Measurements from ENCODE around the gene CTSE. TPM values are rescaled to one million over a fixed set of nuclear protein-coding genes. Genes with fewer than 3 reads are reported as not detected.

CTSE gene
- total RNA-seq, 1 donor from 2014 or later, result not detected

DNA sequence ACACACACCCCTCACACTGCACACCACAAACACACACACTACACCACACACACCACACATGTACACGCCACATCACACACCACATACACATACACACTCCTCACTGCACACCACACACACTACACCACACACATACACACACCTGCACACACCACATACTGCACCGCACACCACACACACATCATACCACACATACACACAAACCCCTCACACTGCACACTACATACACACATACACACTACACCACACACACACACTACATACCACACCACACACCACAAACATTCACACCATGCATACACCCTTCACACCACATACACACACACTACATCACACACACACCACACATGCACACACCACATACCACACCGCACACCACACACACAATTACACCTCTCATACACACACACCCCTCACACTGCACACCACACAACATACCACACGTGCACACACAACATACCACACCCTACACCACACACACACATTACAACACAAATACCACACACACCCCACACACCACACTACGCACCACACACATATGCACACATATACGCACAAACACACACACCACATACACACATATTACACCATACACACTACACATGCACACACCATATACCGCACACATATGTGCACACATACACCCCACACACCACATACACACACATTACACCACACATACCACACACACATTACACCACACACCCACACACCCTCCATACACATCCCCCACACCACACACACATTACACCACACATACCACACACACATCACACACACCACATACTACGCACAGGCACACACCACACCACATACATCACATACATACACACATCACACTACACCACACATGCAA is 50.1 kb downstream of the CTSE start:
- DNase-seq (ENCODE audit: extremely low read depth, low read depth, low spot score), result no peak

DNA sequence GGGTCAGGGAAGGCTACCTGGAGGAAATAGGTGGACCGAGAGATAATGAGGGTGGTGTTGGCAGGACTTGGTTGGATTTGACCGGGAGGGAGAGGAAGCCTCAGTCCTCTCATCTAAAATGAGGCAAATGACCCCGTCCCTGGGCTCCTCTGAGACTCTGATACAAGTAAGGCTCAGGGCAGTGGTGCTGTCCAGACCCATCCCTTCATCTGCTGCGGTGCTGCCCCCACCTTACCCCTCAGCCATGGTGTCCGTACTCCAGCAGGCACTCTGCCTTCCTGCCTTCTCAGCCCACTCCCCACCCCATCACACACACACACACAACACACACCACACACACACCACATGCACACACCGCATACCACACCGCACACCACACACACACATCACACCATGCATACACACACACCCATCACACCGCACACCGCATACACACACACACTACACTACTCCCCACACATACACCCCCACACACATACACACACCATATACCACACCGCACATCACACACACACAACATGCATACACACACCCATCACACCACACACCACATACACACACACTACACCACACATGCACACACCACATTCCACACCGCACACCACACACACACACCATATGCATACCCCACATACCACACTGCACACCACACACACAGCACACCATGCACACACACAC is 51.1 kb downstream of the CTSE start:
- no peak for DNase-seq (ENCODE audit: extremely low read depth, low read depth, low spot score)

DNA sequence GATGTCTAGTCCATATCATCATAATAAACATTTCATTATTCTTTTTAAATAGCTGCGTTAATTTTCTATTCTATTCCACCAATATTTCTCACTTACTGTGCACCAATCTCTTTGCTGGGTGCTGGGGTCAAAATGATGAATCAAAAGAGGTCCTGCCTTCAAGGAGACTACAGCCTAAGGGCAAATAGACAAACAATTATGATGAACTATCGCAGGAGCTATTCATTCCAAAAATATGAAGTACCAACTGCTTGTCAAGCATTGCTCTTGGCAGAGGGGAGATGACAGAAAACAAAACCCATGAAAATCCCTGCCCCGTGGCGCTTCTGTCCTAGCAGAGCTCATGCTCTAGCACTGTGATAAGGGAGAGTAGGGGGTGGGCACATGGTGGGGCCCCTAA is 51.6 kb downstream of the CTSE start:
- no peak for DNase-seq (ENCODE audit: extremely low read depth, low read depth, low spot score)

DNA sequence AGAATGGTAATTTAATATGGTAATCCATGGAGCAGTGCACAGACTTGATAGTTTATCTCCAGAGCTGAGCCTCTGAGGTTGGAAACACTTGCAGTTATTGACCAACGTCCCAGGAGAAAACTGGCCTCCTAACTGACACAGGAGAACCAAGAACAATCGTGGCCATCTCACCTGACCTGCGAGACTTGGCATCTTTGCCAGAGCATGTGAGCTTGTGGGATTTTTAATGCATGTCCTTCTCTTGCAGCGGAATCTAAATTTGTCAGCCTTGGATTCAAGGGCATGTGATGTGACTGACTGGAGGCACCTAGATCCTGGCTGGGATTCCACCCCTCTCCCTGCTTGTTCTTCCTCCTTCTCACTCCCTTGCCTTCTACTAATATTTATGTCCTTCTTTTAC is 52.6 kb downstream of the CTSE start:
- no peak for DNase-seq (ENCODE audit: extremely low read depth, low read depth, low spot score)

DNA sequence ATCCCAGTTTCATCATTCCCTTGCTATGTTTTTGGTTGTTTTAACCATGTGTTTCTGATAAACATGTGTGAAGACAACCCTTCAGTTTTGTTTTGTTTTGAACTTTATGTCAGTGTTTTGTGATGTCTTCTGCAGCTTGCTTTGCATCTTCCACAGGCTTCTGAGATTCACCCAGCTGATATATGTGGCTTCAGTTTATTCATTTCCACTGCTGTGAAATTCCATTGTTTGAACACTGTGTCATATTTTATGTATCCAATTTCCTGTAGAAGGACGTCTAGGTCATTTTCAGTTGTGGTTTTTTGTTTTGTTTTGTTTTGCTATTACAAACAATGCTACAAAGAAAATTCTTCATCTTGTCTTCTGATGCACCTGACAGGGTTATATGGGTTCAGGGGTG is 53.2 kb downstream of the CTSE start:
- no peak for DNase-seq (ENCODE audit: extremely low read depth, low read depth, low spot score)

DNA sequence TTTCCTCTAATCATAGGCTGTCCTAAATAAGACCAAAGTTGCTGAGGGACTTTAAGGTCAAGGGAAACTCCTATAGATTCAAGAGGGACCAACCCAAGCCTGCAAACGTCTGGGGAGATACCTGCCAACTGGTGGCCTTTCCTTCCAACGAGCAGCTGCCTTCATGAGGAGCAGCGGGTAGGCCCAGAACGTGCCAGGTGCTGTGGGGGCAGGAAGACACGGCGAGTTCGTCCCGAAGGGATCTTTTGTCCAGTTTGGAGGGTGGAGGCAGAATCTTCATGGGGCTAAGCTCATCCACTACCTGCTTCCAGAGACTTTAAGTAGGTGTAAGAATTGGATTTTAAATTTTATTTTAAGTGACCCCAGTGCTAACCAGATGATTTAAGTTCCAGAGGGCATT is 54.5 kb downstream of the CTSE start:
- no peak for DNase-seq (ENCODE audit: extremely low read depth, low read depth, low spot score)

DNA sequence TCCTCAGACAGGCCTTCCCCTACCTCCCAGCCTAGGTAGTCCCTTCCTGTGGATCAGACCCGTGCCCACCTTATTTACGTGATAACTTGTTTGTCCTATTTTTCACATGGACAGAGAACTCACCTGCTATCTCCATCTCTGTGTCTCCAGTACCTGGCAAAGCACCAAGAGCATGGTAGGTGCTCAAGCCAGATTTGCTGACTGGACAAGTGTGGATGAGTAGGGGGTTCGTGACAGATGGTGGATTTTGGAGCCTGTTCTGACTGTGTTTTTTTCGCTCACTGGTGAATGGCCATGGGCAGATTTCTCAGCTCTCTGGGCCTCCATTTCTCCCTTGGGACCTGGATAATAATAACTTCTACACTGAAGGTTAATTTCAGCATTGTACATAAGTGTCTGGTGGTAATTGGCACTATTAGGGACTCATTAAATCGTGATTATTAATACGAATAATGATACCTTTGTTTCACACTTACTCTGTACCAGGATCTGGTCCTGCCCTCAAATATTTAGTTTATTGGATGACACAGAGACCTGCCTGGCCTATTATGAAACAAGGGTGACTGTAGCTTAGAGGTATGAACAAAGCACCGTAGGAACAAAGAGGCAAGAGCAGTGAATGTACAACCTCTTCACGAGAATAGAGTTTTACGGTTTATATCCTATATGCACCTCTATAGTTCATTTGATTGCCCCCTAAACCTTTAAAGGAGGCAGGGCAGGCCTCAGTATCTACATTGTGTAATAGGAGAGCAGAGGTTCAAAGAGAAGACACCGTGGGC is 56.0 kb downstream of the CTSE start:
- no peak for DNase-seq (ENCODE audit: extremely low read depth, low read depth, low spot score)

DNA sequence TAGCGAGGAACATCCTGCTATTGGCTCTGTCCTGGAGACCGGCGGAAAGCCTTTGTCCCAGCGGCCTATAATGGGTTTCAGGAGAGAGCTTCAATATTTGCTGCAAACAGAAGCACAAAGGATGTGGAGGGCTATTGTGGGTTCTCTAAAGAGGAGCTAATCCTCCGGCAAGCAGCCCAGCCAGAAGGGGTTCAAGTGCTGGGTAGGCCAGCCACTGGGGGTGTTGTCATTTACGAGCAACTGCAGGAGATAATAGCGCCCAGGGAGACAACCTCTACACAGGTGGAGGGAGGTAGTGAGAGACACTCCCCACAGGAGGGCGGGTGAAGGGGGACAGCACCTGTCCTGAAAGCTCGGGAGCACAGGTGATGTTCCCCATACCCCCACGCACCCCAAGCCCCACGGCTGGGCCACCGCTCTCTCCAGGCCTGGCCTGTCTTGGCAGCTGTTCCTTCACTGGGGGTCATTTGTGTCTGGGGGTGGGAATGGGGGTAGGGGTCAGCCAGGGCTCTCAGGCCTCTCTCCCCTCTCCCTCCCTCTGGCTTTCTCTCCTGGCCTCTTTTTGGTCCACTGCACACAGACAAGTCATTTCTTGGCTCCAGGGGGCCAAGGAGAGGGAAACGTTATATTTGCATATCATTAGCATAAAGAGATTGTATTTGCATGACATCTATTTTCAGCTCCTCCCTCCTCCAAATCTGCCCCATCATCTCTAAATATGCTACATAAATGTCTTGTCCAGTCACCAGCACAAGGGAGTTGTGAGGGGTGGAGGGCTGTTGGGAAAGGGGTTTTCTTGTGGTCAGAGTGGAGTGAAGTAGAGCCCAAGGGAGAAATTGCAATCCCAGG is 58.4 kb downstream of the CTSE start:
- no peak for DNase-seq (ENCODE audit: extremely low read depth, low read depth, low spot score)

DNA sequence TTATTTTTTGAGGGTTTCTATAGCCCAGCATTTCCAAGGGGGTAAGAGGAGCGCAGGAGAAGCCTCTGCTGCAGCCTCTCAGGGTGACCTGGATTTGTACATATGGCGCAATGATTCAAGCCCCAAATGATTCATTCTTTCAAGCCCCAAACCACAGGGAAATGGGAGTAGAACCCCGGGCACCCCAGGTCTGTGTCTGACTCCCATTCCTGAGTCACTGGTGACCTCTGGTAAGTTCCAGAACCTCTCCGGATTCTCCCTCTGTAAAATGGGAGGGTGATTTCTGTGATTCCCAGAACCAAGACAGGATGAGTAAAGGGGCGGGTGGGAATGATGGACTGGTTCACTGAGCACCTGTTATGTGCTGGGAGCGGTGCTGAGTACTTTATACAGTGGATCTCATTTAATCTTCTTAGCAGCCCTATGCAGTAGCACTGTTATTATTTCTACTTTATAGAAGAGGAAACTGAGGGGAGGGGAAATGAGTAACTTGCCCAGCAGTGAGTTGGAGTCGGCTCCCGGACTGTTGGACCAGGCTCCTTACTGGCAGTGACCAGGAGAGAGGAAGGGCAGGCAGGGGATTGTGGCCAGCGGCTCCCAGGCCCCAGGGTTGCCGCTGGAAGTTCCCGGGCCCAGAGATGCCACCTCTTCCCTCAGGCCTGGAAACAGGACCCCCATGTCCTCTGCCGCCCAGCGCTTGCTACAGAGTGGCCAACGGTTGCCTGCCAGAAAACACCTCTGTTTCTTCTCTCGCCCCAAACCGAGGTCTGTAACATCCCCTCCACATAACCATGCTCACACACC is 60.1 kb downstream of the CTSE start:
- no peak for DNase-seq (ENCODE audit: extremely low read depth, low read depth, low spot score)

DNA sequence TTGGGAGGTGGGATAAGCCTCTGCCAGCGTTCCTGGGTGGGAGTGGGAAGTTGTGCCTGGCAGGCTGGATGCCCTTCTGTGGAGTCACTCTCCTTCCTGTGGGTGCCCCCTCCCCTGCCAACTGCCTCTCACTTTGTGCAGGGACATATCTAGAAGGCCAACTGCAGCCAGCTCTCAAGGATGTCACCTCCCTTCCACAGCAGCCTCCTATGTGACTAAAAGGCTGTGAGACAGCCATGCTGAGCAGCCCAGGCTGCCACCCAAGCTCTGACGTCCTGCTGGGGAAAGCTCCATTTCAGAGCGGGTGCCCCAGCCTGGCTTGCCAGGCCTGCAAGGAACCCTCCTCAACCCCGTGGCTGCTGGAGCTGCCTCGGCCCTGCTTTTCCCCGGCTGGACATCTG is 60.9 kb downstream of the CTSE start:
- DNase-seq (ENCODE audit: extremely low read depth, low read depth, low spot score), result no peak

DNA sequence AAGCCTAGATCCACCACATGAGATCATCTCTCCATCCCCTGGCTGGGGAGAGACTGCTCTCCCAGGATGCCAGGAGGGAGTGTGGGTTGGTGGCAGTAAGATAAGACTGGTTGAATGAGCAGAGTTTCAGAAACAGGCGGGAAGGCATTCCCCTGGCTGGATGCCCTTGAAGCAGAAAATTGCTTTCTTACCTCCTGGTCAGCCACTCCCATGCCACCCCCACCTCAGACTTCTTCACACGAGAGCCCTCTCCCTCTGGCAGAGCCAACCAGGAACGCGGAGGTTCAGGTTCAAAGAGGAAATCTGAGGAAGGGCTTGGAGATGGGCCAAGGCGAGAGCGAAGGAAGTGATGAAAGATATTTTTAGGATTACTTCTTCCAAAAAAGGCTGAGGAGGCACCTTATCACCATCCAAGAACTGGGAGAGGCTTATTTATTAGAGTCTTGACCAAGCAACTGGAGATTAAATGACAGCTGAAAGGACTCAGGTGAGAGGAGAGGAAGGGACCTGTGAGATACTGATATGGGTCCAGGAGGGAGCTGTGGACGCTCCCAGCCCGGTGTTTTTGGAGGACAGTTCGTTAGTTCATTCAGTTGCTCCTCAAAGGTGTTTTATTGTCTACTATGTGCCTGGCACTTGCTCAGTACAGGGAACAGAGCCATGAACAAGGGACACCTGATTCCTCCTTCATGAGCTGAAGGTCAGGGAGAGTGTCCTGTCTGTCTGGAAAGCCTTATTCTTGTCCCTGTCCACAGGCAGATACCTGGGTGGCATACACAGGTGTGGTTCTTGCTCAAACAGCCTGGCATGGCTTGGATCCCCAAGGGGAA is 61.5 kb downstream of the CTSE start:
- DNase-seq (ENCODE audit: extremely low read depth, low read depth, low spot score), result no peak

DNA sequence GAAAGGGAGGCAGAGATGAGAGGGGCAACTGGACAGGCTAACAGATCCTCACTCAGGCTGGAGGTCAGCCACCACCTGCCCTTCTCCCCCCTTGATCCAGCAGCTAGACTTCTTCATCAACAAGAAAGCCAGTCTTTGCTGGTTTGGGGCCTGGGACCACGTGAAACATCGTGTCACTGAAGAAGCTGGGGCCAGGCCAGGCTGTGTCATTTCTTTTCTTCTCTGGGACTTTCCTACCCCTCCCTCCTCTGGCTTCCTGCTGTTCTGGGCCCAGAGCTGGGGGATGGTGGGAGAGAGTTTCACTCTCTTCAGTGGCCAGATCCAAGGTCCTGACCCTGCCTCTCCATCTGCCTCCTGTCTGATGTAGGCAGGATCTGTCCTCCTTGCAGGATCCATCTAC is 62.3 kb downstream of the CTSE start:
- no peak for DNase-seq (ENCODE audit: extremely low read depth, low read depth, low spot score)

DNA sequence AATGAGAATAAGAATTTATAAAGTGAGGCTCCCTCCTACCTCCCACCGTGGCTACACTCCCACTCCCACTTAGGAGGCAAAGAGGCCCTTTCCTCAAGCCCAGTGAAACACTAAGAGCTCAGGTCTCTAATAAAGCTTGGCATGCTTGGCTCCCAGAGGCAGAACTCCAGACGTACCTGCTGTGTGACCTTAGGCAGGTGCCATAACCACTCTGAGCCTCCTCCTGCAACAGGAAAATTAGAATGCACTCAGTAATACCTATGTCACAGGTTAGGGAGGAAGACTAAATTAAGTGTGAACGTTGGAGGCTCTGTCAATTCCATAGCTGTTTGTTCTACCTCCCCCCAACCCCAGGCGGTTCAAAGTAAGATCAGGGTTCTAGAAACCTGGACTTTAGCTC is 63.9 kb downstream of the CTSE start:
- DNase-seq (ENCODE audit: extremely low read depth, low read depth, low spot score), result no peak

Other genes starting within 250 kb of the CTSE start
- 32.3 and 41.4 TPM in 2 replicates for gene RAB29, start 248.4 kb downstream of the CTSE start, total RNA-seq
- gene SLC41A1, start 210.7 kb downstream of the CTSE start, total RNA-seq, result 29.8 and 50.8 TPM in 2 replicates
- not detected in 2 replicates for gene PM20D1, start 173.8 kb downstream of the CTSE start, total RNA-seq
- gene SLC26A9, start 80.4 kb downstream of the CTSE start, total RNA-seq, result 0.05 and 0.23 TPM in 2 replicates
- gene RAB7B, start 20.5 kb downstream of the CTSE start, total RNA-seq, result 0.63 TPM in 1 of 2 replicates, not detected in the other
- gene RHEX, start 29.3 kb upstream of the CTSE start, total RNA-seq, result not detected in 2 replicates
- not detected in 2 replicates for gene AVPR1B, start 93.5 kb upstream of the CTSE start, total RNA-seq
- 3.9 and 5.3 TPM in 2 replicates for gene FAM72A, start 178.9 kb upstream of the CTSE start, total RNA-seq
- 83.5 and 120 TPM in 2 replicates for gene SRGAP2, start 179.6 kb upstream of the CTSE start, total RNA-seq

Data from glomerular endothelial cell (primary cell).